ENCODE measurements around the gene GPC3.
A peak's percentile ranks its signal among the peaks of the same experiment; 100 is the strongest.

Gene GPC3

GRCh38 chrX:133697656-133698055, 287.7 kb downstream of the GPC3 start:
- DNase-seq (ENCODE audit: low read depth, low spot score), result no peak

- DNase-seq (ENCODE audit: low read depth, low spot score), result no peak
Measured at GRCh38 chrX:133689997-133690599, 295.3 kb downstream of the GPC3 start.

GRCh38 chrX:133685822-133686221, 299.6 kb downstream of the GPC3 start:
- peak; percentile 59 for DNase-seq (ENCODE audit: low read depth, low spot score)

GRCh38 chrX:133681897-133682296, 303.5 kb downstream of the GPC3 start:
- DNase-seq (ENCODE audit: low read depth, low spot score), result no peak

GRCh38 chrX:133681421-133681820, 304.0 kb downstream of the GPC3 start:
- no peak for DNase-seq (ENCODE audit: low read depth, low spot score)

GRCh38 chrX:133677123-133678063, 308.0 kb downstream of the GPC3 start:
- DNase-seq (ENCODE audit: low read depth, low spot score), result no peak

GRCh38 chrX:133676344-133677122, 308.9 kb downstream of the GPC3 start:
- DNase-seq (ENCODE audit: low read depth, low spot score), result no peak

GRCh38 chrX:133674726-133675470, 310.5 kb downstream of the GPC3 start:
- DNase-seq (ENCODE audit: low read depth, low spot score), result peak; percentile 86

GRCh38 chrX:133670383-133670782, 315.0 kb downstream of the GPC3 start:
- DNase-seq (ENCODE audit: low read depth, low spot score), result no peak

- DNase-seq (ENCODE audit: low read depth, low spot score), result no peak
Measured at GRCh38 chrX:133669214-133669613, 316.2 kb downstream of the GPC3 start.

GRCh38 chrX:133668225-133668931, 317.0 kb downstream of the GPC3 start:
- DNase-seq (ENCODE audit: low read depth, low spot score), result no peak

- no peak for DNase-seq (ENCODE audit: low read depth, low spot score)
Measured at GRCh38 chrX:133666256-133666655, 319.1 kb downstream of the GPC3 start.

GRCh38 chrX:133661962-133662839, 323.2 kb downstream of the GPC3 start:
- no peak for DNase-seq (ENCODE audit: low read depth, low spot score)

GRCh38 chrX:133660281-133660680, 325.1 kb downstream of the GPC3 start:
- DNase-seq (ENCODE audit: low read depth, low spot score), result no peak

- no peak for DNase-seq (ENCODE audit: low read depth, low spot score)
Measured at GRCh38 chrX:133658293-133658911, 327.0 kb downstream of the GPC3 start.

GRCh38 chrX:133655275-133656265, 329.8 kb downstream of the GPC3 start:
- no peak for DNase-seq (ENCODE audit: low read depth, low spot score)

- DNase-seq (ENCODE audit: low read depth, low spot score), result no peak
Measured at GRCh38 chrX:133654811-133655210, 330.6 kb downstream of the GPC3 start.

GRCh38 chrX:133653358-133653757, 332.0 kb downstream of the GPC3 start:
- no peak for DNase-seq (ENCODE audit: low read depth, low spot score)
